ENCODE results near the gene PIK3R5. TPM values are rescaled to one million over a fixed set of nuclear protein-coding genes. Genes with fewer than 3 reads are reported as not detected.
A peak's percentile ranks its signal among the peaks of the same experiment; 100 is the strongest.
"Not testable (repeated sequence)": the region's sequence is repeated elsewhere in the genome, so short reads cannot be mapped to it uniquely, and the experiment has no call there.

Gene PIK3R5
- total RNA-seq, 1 experiment from 2014 or later, result 2.5 TPM

GRCh38 chr17:8885163-8885966, 80.1 kb downstream of the PIK3R5 start:
- H3K9me3 ChIP-seq (ENCODE audit: control insufficient read depth in 1 of 2, insufficient read depth in 1 of 2, low read depth in 1 of 2, low read length in 2 of 2); H3K36me3 ChIP-seq (ENCODE audit: control insufficient read depth in 1 of 2, insufficient read depth in 2 of 2, low read length in 2 of 2); POLR2A ChIA-PET; H3K9ac ChIP-seq (ENCODE audit: low read length); H4K20me1 ChIP-seq (ENCODE audit: insufficient read depth); H3K79me2 ChIP-seq (ENCODE audit: insufficient read depth, low read length); intact Hi-C loops (cut with micrococcal nuclease); H3K27me3 ChIP-seq (ENCODE audit: insufficient read depth, low read length); H3K9me2 ChIP-seq (ENCODE audit: insufficient read depth); H2AFZ ChIP-seq (ENCODE audit: low read depth, low read length, poor library complexity, severe bottlenecking); BruUV-seq (replicated peaks): not testable (repeated sequence)
- CTCF ChIA-PET, result interaction anchor here (1.4 kb wide), 1 partner anchor 9 kb away, joined by 7 read pairs; no protein-coding TSS in a partner anchor
- ATAC-seq (peak; percentile 84), DNase-seq (ENCODE audit: low read depth, low spot score) (peak; percentile 88)
- H3K4me2 ChIP-seq (ENCODE audit: low read length), result peak overlapping the region; percentile 87
- peak overlapping the region; percentile 27; the same call in 1 of the 2 replicates for H3K27ac ChIP-seq (ENCODE audit: low read depth, low read length)
- peak overlapping the region; percentile 9 to 13; a peak in 2 of 4 replicates for H3K4me3 ChIP-seq (replicated peaks in 1 of 2; ENCODE audit: low read depth in 1 of 2, low read length in 2 of 2)
- TF ChIP-seq SP1 (IDR thresholded peaks at IDR 0.05; ENCODE audit: low read depth), result 0 out of 2 replicates have a peak, but pooled peaks have one; percentile 16
- H3K4me1 ChIP-seq (ENCODE audit: control insufficient read depth in 1 of 2, insufficient read depth in 2 of 2, low read length in 2 of 2), result peaks cover 0 to 20% of the 10 kb centered on the region in 2 experiments; a peak in 2 of 4 replicates
- RAD21 ChIA-PET (ENCODE audit: low non-redundant PET in 1 of 2, low total read pairs in 2 of 2, uncharacterized antibody in 2 of 2, unreplicated experiment in 2 of 2), result interaction anchor here (0.6 to 1.3 kb wide), 2 partner anchors 10 to 439 kb away, joined by 3 to 4 read pairs; no protein-coding TSS in a partner anchor

DNA sequence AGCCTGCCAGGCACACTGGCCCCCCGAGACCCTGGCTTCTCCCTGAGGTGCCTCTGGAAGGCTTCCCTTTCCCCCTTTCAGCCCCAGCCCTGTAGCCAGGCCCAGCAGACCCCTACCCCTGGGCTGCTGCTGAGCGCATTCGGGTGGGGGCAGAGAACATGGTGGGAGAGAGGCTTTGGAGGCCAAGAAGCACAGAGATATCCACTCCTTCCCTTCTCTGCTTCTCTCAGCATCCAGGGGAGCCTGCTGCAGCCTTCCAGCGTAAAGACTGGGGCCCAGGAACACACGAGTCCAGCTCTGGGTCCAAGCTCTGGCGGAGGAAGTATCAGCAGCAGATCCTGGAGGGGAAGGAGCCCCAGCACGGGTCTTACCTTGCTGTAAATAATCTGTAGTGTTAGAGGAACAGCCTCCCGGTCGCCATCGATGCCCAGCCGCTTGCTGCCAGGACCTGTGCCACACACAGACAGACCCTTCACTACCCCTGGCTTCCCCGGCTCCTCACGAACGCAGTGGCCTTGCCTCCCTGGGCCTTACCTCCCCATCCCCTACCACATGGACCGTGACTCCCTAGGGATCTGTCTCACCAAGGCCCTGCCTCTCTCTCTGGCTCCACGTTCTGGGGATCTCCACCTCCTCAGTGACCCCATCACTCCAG, 81.0 kb downstream of the PIK3R5 start:
- Histone ChIP-seq H3K4me1 (ENCODE audit: control insufficient read depth in 1 of 2, insufficient read depth in 2 of 2, low read length in 2 of 2) (peaks cover 0 to 20% of the 10 kb centered on the region in 2 experiments; a peak in 2 of 4 replicates), H3K27me3 (ENCODE audit: insufficient read depth, low read length) (no peaks in the 10 kb centered on the region), H4K20me1 (ENCODE audit: insufficient read depth) (no peaks in the 10 kb centered on the region), H3K36me3 (ENCODE audit: control insufficient read depth in 1 of 2, insufficient read depth in 2 of 2, low read length in 2 of 2) (no peaks in the 10 kb centered on the region), H3K4me3 (replicated peaks in 1 of 2; ENCODE audit: low read depth in 1 of 2, low read length in 2 of 2) (peak overlapping the region in 1 of 2 experiments; percentile 9; a peak in 1 of 4 replicates), H3K79me2 (ENCODE audit: insufficient read depth, low read length) (no peaks in the 10 kb centered on the region), H3K9me3 (ENCODE audit: control insufficient read depth in 1 of 2, insufficient read depth in 1 of 2, low read depth in 1 of 2, low read length in 2 of 2) (no peaks in the 10 kb centered on the region), H3K9me2 (ENCODE audit: insufficient read depth) (no peaks in the 10 kb centered on the region), H2AFZ (ENCODE audit: low read depth, low read length, poor library complexity, severe bottlenecking) (no peak overlapping the region), H3K4me2 (ENCODE audit: low read length) (peak overlapping the region; percentile 53), H3K9ac (ENCODE audit: low read length) (no peak overlapping the region), H3K27ac (ENCODE audit: low read depth, low read length) (peak overlapping the region; percentile 27; the same call in 1 of the 2 replicates)
- TF ChIP-seq, protein P1, sequence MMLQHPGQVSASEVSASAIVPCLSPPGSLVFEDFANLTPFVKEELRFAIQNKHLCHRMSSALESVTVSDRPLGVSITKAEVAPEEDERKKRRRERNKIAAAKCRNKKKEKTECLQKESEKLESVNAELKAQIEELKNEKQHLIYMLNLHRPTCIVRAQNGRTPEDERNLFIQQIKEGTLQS (IDR thresholded peaks at IDR 0.05), result no peak
- TF ChIP-seq POLR2A (IDR thresholded peaks at IDR 0.05; ENCODE audit: borderline replicate concordance, extremely low read depth, insufficient read depth, insufficient read length) (no peak), REST (IDR thresholded peaks at IDR 0.05; ENCODE audit: low read depth) (no peak), SRF (IDR thresholded peaks at IDR 0.05; ENCODE audit: low read depth) (no peak), YY1 (IDR thresholded peaks at IDR 0.05; ENCODE audit: extremely low read depth, insufficient replicate concordance, low read depth, low read length) (no peak)
- TF ChIP-seq, protein P2, sequence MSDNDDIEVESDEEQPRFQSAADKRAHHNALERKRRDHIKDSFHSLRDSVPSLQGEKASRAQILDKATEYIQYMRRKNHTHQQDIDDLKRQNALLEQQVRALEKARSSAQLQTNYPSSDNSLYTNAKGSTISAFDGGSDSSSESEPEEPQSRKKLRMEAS (IDR thresholded peaks at IDR 0.05), result no peak
- intact Hi-C loops (cut with micrococcal nuclease), result no loop called here
- ATAC-seq (no peak), DNase-seq (ENCODE audit: low read depth, low spot score) (no peak)
- no TSS peak for BruUV-seq (replicated peaks)
- ChIA-PET CTCF (no interaction called here), POLR2A (no interaction called here), RAD21 (ENCODE audit: low non-redundant PET in 1 of 2, low total read pairs in 2 of 2, uncharacterized antibody in 2 of 2, unreplicated experiment in 2 of 2) (no interaction called here)

Data from HCT116 (cell line).